SK-N-SH (cell line): ENCODE results near the gene MBD3L2. TPM values are rescaled to one million over a fixed set of nuclear protein-coding genes. Genes with fewer than 3 reads are reported as not detected.

ENCODE experiments used
- CTCF ChIA-PET: fragments of 300-600, 350-600 bp; formaldehyde crosslinking; extraction: SDS; loops from one replicate; lab custom pipeline; 2021; lab: Yijun Ruan, JAX
- POLR2A ChIA-PET: fragments of 350-600 bp; sonication (Branson Sonifier 250); formaldehyde crosslinking; extraction: SDS; loops from one replicate; lab custom pipeline; 2020; ENCODE audit warnings: antibody characterized with exemption, inconsistent platforms; lab: Yijun Ruan, JAX
- DNase-seq: peaks from one replicate; pipeline ENCODE4 v3.0.0; 2012
- H2AFZ ChIP-seq: fragments of 200-600 bp; sonication (generic); 2 replicates; pipeline ENCODE4 v1.8.1; 2016; ENCODE audit warnings: antibody characterized with exemption, mild to moderate bottlenecking, low read depth
- H3F3A ChIP-seq: fragments of 200-600 bp; sonication (generic); replicated peaks from 2 replicates; pipeline ENCODE3; 2016; ENCODE audit warnings: antibody characterized with exemption, mild to moderate bottlenecking; ENCODE audit not compliant: insufficient read depth
- H3K27ac ChIP-seq, 2 experiments: fragments of 200-500 bp in 1 of 2; fragments of 200-600 bp in 1 of 2; sonication (Bioruptor generic) in 1 of 2; sonication (generic), shearing (Covaris generic) in 1 of 2; 2 replicates each; pipeline versions ENCODE4 v1.5.1 to v1.6.1; 2014 to 2016; ENCODE audit warnings: low read depth in 2 of 2, inconsistent platforms in 1 of 2, low read length in 1 of 2, mild to moderate bottlenecking in 1 of 2, mixed read lengths in 1 of 2
- H3K27me3 ChIP-seq: fragments of 200-600 bp; sonication (generic), shearing (Covaris generic); 2 replicates; pipeline ENCODE4 v1.6.1; 2016; ENCODE audit warnings: mixed run types; ENCODE audit not compliant: insufficient read depth
- H3K36me3 ChIP-seq, 2 experiments: fragments of 200-500 bp in 1 of 2; fragments of 200-600 bp in 1 of 2; sonication (Bioruptor generic) in 1 of 2; sonication (generic) in 1 of 2; replicated peaks in 1 of 2; 2 replicates each; pipeline versions ENCODE3 to v1.5.1; 2014 to 2016; ENCODE audit warnings: low read length in 1 of 2, mild to moderate bottlenecking in 1 of 2; ENCODE audit not compliant: insufficient read depth in 2 of 2, control insufficient read depth in 1 of 2
- H3K4me1 ChIP-seq, 2 experiments: fragments of 200-500 bp in 1 of 2; fragments of 200-600 bp in 1 of 2; sonication (Bioruptor generic) in 1 of 2; sonication (generic), shearing (Covaris generic) in 1 of 2; 2 replicates each; pipeline versions ENCODE4 v1.5.1 to v1.6.1; 2014 to 2016; ENCODE audit warnings: low read depth in 1 of 2, low read length in 1 of 2, mixed run types in 1 of 2; ENCODE audit not compliant: insufficient read depth in 2 of 2, control insufficient read depth in 1 of 2
- H3K4me2 ChIP-seq: fragments of 200-600 bp; sonication (generic), shearing (Covaris generic); 2 replicates; pipeline ENCODE4 v1.6.1; 2017; ENCODE audit warnings: mixed run types
- H3K4me3 ChIP-seq, 2 experiments: fragments of 200-500 bp in 1 of 2; fragments of 200-600 bp in 1 of 2; sonication (Bioruptor generic) in 1 of 2; sonication (generic), shearing (Covaris generic) in 1 of 2; 2 replicates each; pipeline versions ENCODE4 v1.5.1 to v1.8.1; 2014 to 2016; ENCODE audit warnings: low read depth in 2 of 2, inconsistent platforms in 1 of 2, low read length in 1 of 2, mild to moderate bottlenecking in 1 of 2, mixed read lengths in 1 of 2, moderate library complexity in 1 of 2
- H3K79me2 ChIP-seq: fragments of 200-600 bp; sonication (generic); 2 replicates; pipeline ENCODE4 v1.8.1; 2017; ENCODE audit warnings: mild to moderate bottlenecking; ENCODE audit not compliant: insufficient read depth
- H3K9ac ChIP-seq: fragments of 200-600 bp; sonication (generic); 2 replicates; pipeline ENCODE4 v1.6.1; 2017; ENCODE audit warnings: mixed run types
- H3K9me2 ChIP-seq: fragments of 200-600 bp; sonication (generic); 2 replicates; pipeline ENCODE4 v1.6.1; 2017; ENCODE audit warnings: mixed run types
- H3K9me3 ChIP-seq: fragments of 200-600 bp; sonication (generic); 2 replicates; pipeline ENCODE4 v1.6.1; 2017; ENCODE audit warnings: mixed run types, mild to moderate bottlenecking, moderate library complexity
- H4K20me1 ChIP-seq: fragments of 200-600 bp; sonication (generic); 2 replicates; pipeline ENCODE4 v1.6.1; 2017; ENCODE audit warnings: mild to moderate bottlenecking, mixed run types; ENCODE audit not compliant: insufficient read depth
- CTCF ChIP-seq: fragments of 200-600 bp; sonication (generic); IDR thresholded peaks from 2 replicates; pipeline ENCODE4 v1.6.1; 2017; ENCODE audit warnings: antibody characterized with exemption, mild to moderate bottlenecking, moderate library complexity
- ELF1 ChIP-seq: IDR thresholded peaks from 2 replicates; pipeline ENCODE4 v1.4.0; 2012
- EP300 ChIP-seq, 2 experiments: IDR thresholded peaks; 2 replicates each; pipeline versions ENCODE4 v1.4.0 to v1.6.1; 2012; ENCODE audit warnings: borderline replicate concordance in 1 of 2, low read depth in 1 of 2, low read length in 1 of 2
- FOXJ3 ChIP-seq: sonication (generic); formaldehyde crosslinking; IDR thresholded peaks from 2 replicates; pipeline ENCODE4 v1.5.1; 2020; ENCODE audit warnings: mild to moderate bottlenecking, missing genetic modification reagents
- GATA2 ChIP-seq: sonication (generic); formaldehyde crosslinking; IDR thresholded peaks from 2 replicates; pipeline ENCODE4 v1.5.0; 2020; ENCODE audit warnings: mild to moderate bottlenecking, missing genetic modification reagents
- IRF3 ChIP-seq: fragments of 150-350 bp; IDR thresholded peaks from 2 replicates; pipeline ENCODE4 v1.6.1; 2016; ENCODE audit warnings: mild to moderate bottlenecking, low read depth, low read length
- MEF2A ChIP-seq: IDR thresholded peaks from 2 replicates; pipeline ENCODE4 v1.4.0; 2012; ENCODE audit warnings: low read depth, borderline replicate concordance
- NRF1 ChIP-seq: IDR thresholded peaks from 2 replicates; pipeline ENCODE4 v1.6.1; 2012; ENCODE audit warnings: low read depth, mild to moderate bottlenecking, low read length
- RAD21 ChIP-seq: IDR thresholded peaks from 2 replicates; pipeline ENCODE4 v1.6.1; 2012; ENCODE audit warnings: mild to moderate bottlenecking, low read length
- RXRA ChIP-seq: IDR thresholded peaks from 2 replicates; pipeline ENCODE4 v1.4.0; 2012; ENCODE audit warnings: low read depth, mild to moderate bottlenecking, borderline replicate concordance
- SIN3A ChIP-seq: IDR thresholded peaks from 2 replicates; pipeline ENCODE4 v1.6.1; 2012; ENCODE audit warnings: low read depth, mild to moderate bottlenecking, low read length, moderate library complexity, borderline replicate concordance
- TAF1 ChIP-seq: IDR thresholded peaks from 2 replicates; pipeline ENCODE4 v1.6.1; 2012; ENCODE audit warnings: low read depth, mild to moderate bottlenecking, low read length, moderate library complexity, borderline replicate concordance
- USF1 ChIP-seq: IDR thresholded peaks from 2 replicates; pipeline ENCODE4 v1.4.0; 2012; ENCODE audit warnings: low read depth, borderline replicate concordance
- ZBTB33 ChIP-seq: IDR thresholded peaks from 2 replicates; pipeline ENCODE4 v1.4.0; 2012; ENCODE audit warnings: low read depth, borderline replicate concordance
- WGBS: methylation state at CpG from one replicate; pipeline ENCODE4 v1.1.6; 2017; ENCODE audit warnings: low lambda C conversion rate; 5-methylcytosine and 5-hydroxymethylcytosine counted together
- polyA plus RNA-seq, 3 experiments: library from polyadenylated mRNA; depleted of rRNA; stranded (reverse); fragments of >200 nt; gene quantifications; 2 replicates each; pipeline ENCODE4 v1.2.3, GENCODE V29; 2012
- TF ChIP-seq, protein P1 (sequence below): IDR thresholded peaks from 2 replicates; pipeline ENCODE4; 2012

The MBD3L2 gene
- polyA plus RNA-seq, 1 of the 3 experiments (the other 2 are of a cell fraction): 0.12 TPM

GRCh38 chr19:7004313-7004931 is 44.7 kb upstream of the MBD3L2 start:
- H3K9me2 ChIP-seq: no peaks in the 10 kb centered on the region
- CTCF ChIA-PET: no interaction called here
- WGBS: 46% methylated on average over 18 of the region's 18 CpGs
- POLR2A ChIA-PET: no interaction called here
- no peak overlapping the region for H3K27ac ChIP-seq
- H3K4me2 ChIP-seq: no peak overlapping the region
- H3K4me3 ChIP-seq: no peak overlapping the region; a peak in 1 of 4 replicates
- H3K79me2 ChIP-seq: no peaks in the 10 kb centered on the region
- no peak overlapping the region for H2AFZ ChIP-seq
- H3K4me1 ChIP-seq: no peaks in the 10 kb centered on the region
- H4K20me1 ChIP-seq: no peaks in the 10 kb centered on the region
- H3K36me3 ChIP-seq: no peaks in the 10 kb centered on the region
- H3K9me3 ChIP-seq: no peaks in the 10 kb centered on the region
- DNase-seq: no peak
- H3K27me3 ChIP-seq: peaks cover 22% of the 10 kb centered on the region; the same call in 1 of the 2 replicates
- TF ChIP-seq ZBTB33: no peak
- TF ChIP-seq RAD21: no peak
- TF ChIP-seq CTCF: no peak
- no peak for TF ChIP-seq RXRA
- TF ChIP-seq SIN3A: no peak
- no peak for TF ChIP-seq MEF2A
- TF ChIP-seq NRF1: no peak
- TF ChIP-seq FOXJ3: no peak
- TF ChIP-seq, protein P1, sequence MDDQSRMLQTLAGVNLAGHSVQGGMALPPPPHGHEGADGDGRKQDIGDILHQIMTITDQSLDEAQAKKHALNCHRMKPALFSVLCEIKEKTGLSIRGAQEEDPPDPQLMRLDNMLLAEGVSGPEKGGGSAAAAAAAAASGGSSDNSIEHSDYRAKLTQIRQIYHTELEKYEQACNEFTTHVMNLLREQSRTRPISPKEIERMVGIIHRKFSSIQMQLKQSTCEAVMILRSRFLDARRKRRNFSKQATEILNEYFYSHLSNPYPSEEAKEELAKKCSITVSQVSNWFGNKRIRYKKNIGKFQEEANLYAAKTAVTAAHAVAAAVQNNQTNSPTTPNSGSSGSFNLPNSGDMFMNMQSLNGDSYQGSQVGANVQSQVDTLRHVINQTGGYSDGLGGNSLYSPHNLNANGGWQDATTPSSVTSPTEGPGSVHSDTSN: no peak
- no peak for TF ChIP-seq USF1
- no peak for TF ChIP-seq ELF1
- no peak for TF ChIP-seq TAF1
- TF ChIP-seq IRF3: no peak
- no peak for TF ChIP-seq GATA2
- TF ChIP-seq EP300 (IDR thresholded peaks at IDR 0.05; ENCODE audit: borderline replicate concordance in 1 of 2, low read depth in 1 of 2, low read length in 1 of 2): no peak
- no peaks in the 10 kb centered on the region for H3F3A ChIP-seq
- no peak overlapping the region for H3K9ac ChIP-seq
